Posterior cingulate gyrus (tissue), 11 donors: ENCODE results near the gene DLG5.
A peak's percentile ranks its signal among the peaks of the same experiment; 100 is the strongest.

ENCODE experiments used
- DNase-seq, 10 donors: peaks; one replicate each; pipeline versions ENCODE4 v3.0.0 to v3.0.0-alpha.2; 2020 to 2021; ENCODE audit warnings: mixed read lengths in 3 of 10
- intact Hi-C: fragments of 100-400 bp; cut with DNase I; formaldehyde crosslinking; loops from one replicate; pipeline ENCODE4 v1.15.1; 2023

The DLG5 gene

DNA sequence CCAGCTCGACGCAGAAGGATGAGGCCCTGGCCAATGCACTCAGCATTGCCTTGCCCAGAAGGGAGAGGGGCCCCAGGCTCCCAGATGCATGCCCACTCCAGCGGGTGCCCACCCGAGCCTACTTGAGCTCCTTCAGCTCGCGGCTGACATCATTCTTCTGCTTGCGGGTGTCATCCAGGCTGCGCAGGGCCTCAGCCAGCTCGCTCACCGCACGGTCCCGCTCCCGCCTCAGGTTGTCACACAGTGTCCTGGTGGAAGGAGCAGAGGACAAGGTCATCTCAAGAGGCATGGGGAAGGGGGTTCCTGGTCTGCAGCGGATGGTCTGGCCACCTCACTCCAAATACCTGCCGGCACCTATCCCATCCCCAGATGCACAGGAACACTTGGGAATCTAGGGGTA is 92.8 kb downstream of the DLG5 start:
- peak in 2 of 10 donors; percentile 63 to 67 for DNase-seq
- intact Hi-C loops: no loop called here

GRCh38 chr10:77833225-77833624 is 93.3 kb downstream of the DLG5 start:
- intact Hi-C loops: no loop called here
- no peak for DNase-seq

DNA sequence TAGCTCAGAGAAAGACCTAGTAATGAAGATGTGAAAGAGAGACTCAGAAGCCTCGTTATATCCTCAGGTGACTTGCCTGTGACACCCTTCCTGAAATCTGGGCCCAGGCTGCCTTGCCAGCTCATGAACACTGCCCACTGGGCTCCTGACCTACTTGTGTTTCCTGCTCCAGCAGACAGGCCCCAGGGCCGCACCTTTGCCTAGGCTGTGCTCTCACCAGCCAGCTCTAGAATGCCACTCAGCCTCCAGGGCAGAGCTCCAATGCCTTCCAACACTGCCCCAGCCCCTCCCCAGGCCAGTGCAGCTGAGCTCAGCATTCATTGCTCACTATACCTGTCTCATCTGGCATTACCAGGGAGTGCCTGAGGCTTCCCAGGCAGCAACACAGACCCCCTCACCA is 94.3 kb downstream of the DLG5 start:
- DNase-seq: peak in 2 of 10 donors; percentile 62 to 78

GRCh38 chr10:77829356-77829755 is 97.2 kb downstream of the DLG5 start:
- intact Hi-C loops: no loop called here
- peak in 2 of 10 donors; percentile 66 to 76 for DNase-seq

More for the DNA sequence above, 94.3 kb downstream of the DLG5 start:
- intact Hi-C loops: no loop called here

GRCh38 chr10:77828377-77828776 is 98.2 kb downstream of the DLG5 start:
- intact Hi-C loops: no loop called here
- DNase-seq: peak in 2 of 10 donors; percentile 8 to 35

- intact Hi-C loops: no loop called here
- peak in 2 of 10 donors; percentile 38 to 39 for DNase-seq
These were observed 99.2 kb downstream of the DLG5 start for GRCh38 chr10:77827366-77827765.

- peak in 2 of 10 donors; percentile 15 to 31 for DNase-seq
- intact Hi-C loops: no loop called here
These were observed 100.6 kb downstream of the DLG5 start for GRCh38 chr10:77825965-77826364.

- peak in 2 of 10 donors; percentile 65 to 82 for DNase-seq
- intact Hi-C loops: no loop called here
These were observed 101.6 kb downstream of the DLG5 start for GRCh38 chr10:77824908-77825307.

GRCh38 chr10:77823811-77824542 is 102.6 kb downstream of the DLG5 start:
- peak in 2 of 10 donors; percentile 12 to 32 for DNase-seq
- intact Hi-C loops: no loop called here

DNA sequence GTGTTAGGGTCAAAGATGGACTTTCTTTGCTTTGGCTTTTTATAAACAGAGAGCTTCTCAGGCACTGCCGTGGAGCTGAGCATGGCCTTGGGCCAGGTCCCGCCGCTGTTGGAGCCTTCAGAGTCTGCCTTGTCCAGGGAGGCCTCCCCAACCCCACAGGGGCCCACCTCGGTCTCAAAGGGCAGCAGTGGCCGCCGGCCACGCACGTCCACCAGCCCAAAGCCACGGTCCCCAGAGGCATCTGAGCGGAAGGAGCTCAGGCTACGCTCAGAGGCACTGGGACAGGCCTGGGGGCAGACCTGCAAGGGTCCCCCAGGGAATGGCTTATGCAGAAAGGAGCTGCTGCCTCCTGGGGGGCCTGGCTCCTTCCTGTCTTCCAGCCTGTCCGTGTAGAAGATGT is 105.0 kb downstream of the DLG5 start:
- peak in 2 of 10 donors; percentile 53 to 79 for DNase-seq
- intact Hi-C loops: no loop called here

GRCh38 chr10:77821036-77821435 is 105.5 kb downstream of the DLG5 start:
- peak in 2 of 10 donors; percentile 42 to 67 for DNase-seq
- intact Hi-C loops: no loop called here

DNA sequence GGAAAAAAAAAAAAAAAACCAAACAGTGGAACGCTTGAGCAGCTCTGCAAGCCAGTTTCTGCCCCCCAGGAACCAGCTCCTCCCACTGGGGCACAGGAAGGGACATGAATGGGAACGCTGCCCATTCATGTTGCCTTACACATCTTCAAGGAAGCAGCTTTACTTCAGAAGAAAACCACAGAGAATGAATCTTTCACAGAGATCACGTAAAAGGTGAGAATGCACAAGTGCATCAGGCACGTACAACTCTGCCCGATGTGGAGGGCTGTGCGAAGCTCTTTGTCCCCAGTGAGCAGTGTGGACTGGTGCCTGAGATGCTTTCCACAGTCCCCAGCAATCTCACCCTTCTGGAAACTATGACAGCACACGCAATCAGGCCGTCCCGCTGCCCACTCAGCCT is 106.2 kb downstream of the DLG5 start:
- peak in 2 of 10 donors; percentile 20 to 32 for DNase-seq
- intact Hi-C loops: no loop called here

DNA sequence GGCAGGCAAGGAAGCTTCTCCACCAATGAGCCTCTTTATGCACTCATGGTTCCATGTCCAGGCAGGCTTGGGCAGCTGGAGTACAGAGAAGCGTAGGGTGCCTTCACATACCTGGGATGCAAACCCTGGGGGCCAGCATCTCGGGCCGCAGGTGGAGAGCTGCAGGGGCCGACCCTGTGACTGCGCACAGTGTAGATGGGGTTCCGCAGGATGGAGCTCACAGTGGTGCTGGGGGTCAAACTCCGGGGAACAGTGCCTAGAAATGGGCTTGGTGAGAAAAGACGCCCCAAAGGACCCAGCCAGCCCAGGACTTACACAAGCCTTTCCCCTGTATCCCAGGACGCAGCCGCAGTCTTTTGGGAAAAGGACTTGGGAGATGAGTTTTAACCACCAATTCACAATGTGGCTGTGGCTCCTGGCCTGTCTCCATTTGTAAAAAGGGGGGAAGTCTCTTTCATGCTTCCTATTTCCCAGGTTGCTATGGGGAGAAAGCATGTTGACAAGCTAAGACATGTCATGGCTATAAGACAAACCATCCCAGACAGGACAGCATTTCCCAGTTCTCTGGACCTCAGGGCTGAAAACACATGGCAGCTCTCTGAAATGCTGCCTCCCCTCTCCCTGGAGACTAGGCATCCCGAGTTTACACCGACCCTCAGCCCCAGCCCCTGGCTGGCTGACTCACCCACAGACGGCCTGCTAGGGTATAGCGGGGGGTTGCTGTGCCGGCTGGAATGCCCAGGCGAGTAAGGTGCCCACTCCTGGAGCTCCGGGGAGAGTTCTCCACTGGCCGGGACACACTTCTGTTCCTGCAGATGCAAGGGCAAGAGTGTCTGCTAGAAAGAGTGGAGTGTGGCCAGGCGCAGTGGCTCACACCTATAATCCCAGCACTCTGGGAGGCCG is 107.1 kb downstream of the DLG5 start:
- peak in 2 of 10 donors; percentile 46 to 51 for DNase-seq
- intact Hi-C loops: no loop called here

DNA sequence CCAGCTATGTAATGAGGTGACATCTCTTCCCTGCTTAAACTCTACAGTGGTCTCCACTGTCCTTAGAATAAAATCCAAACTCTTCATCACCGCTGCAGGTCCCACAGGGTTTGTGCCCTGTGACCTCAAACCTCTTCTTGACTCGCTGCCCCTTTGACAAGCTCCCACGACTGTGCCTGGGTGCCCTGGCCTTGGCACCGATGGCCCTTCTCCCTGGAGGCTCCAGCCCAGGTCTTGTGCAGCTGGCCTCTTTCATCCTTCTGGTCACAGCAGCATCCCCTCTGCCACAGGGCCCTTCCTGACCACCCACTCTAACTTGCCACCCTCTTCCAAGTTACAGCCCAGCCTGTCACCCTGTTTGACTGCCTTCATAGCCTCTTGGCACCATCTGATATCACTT is 108.2 kb downstream of the DLG5 start:
- DNase-seq: peak in 2 of 10 donors; percentile 16 to 47
- intact Hi-C loops: no loop called here

- intact Hi-C loops: no loop called here
These were observed 109.0 kb downstream of the DLG5 start for GRCh38 chr10:77817541-77817940.

GRCh38 chr10:77816311-77816710 is 110.2 kb downstream of the DLG5 start:
- intact Hi-C loops: no loop called here
- DNase-seq: peak in 3 of 10 donors; percentile 37 to 73 (median 71)

More at GRCh38 chr10:77817541-77817940, 109.0 kb downstream of the DLG5 start:
- DNase-seq: peak in 2 of 10 donors; percentile 23 to 55

DNA sequence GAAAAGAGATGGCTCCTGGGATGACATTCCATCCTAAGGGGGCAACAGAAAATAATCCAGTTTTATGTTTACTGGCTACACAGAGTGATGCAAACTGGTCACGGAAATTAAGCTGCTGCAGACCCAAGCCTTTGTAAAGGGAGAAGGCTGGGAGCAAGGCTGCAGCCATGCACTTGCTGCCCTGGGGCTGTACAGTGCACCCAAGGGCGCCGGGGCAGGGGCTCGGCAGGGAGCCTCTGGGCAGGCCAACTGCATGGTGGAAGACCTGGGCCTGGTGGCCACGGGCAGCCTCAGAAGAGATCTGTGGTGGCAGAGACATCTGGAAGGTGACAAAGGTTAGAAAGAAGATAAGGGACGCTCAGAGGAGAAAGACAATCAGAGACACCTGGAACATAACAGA is 113.8 kb downstream of the DLG5 start:
- intact Hi-C loops: no loop called here
- DNase-seq: peak in 3 of 10 donors; percentile 31 to 66 (median 40)

GRCh38 chr10:77811831-77812430 is 114.6 kb downstream of the DLG5 start:
- intact Hi-C loops: no loop called here

GRCh38 chr10:77810446-77811335 is 115.9 kb downstream of the DLG5 start:
- intact Hi-C loops: no loop called here

More at GRCh38 chr10:77811831-77812430, 114.6 kb downstream of the DLG5 start:
- DNase-seq: peak in 3 of 10 donors; percentile 57 to 72 (median 72)

DNA sequence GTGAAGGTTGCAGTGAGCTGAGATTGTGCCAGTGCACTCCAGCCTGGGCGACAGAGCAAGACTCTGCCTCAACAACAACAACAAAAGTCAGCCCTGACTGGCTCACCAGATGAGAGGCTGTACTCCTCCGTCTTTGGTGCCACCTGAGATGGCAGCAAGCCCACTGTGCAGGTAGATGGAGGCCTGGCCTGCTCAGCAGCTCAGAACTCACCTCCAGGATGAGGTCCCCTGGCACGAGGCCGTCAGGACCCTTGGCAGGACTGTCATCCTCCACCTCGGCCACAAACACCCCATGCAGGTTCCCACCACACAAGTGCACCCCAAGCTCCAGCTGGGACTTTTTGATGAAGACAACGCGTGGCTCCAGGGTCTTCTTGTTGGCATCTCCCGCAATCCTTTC is 117.2 kb downstream of the DLG5 start:
- intact Hi-C loops: no loop called here
- DNase-seq: peak in 3 of 10 donors; percentile 19 to 66 (median 32)

More at GRCh38 chr10:77810446-77811335, 115.9 kb downstream of the DLG5 start:
- DNase-seq: peak in 3 of 10 donors; percentile 49 to 80 (median 67)
